Kidney epithelial cell (primary cell): ENCODE data around the gene AKAP7. TPM values are rescaled to one million over a fixed set of nuclear protein-coding genes. Genes with fewer than 3 reads are reported as not detected.

Experiments
- DNase-seq: peaks from one replicate; pipeline ENCODE4 v3.0.0-alpha.2; 2010; ENCODE audit warnings: low read depth
- H3K27me3 ChIP-seq: 2 replicates; pipeline ENCODE4 v1.6.0; 2011; ENCODE audit warnings: low read length; ENCODE audit not compliant: control insufficient read depth, insufficient read depth
- H3K36me3 ChIP-seq: 2 replicates; pipeline ENCODE4 v1.5.1; 2011; ENCODE audit warnings: low read length; ENCODE audit not compliant: control insufficient read depth, insufficient read depth
- H3K4me3 ChIP-seq: 2 replicates; pipeline ENCODE4 v1.5.1; 2011; ENCODE audit warnings: low read depth, mild to moderate bottlenecking, control low read depth, low read length
- CTCF ChIP-seq: IDR thresholded peaks from 2 replicates; pipeline ENCODE4 v1.5.1; 2011; ENCODE audit warnings: mild to moderate bottlenecking, moderate library complexity, low read length, control low read depth, inconsistent platforms; ENCODE audit not compliant: insufficient read depth, poor library complexity, severe bottlenecking
- total RNA-seq: library from RNA; depleted of rRNA; stranded (reverse); fragments of >200 nt; gene quantifications from 2 replicates; pipeline ENCODE4 v1.2.3, GENCODE V29; 2015

Gene AKAP7
- total RNA-seq, 1 donor from 2014 or later = 4.2 TPM

- H3K36me3 ChIP-seq = no peaks in the 10 kb centered on the region
- no peaks in the 10 kb centered on the region for H3K27me3 ChIP-seq
- no peak for TF ChIP-seq CTCF
- DNase-seq = no peak
- H3K4me3 ChIP-seq = no peak overlapping the region
Measured at GRCh38 chr6:131216246-131216645, 81.0 kb downstream of the AKAP7 start.

- TF ChIP-seq CTCF = no peak
- Histone ChIP-seq H3K36me3 (no peaks in the 10 kb centered on the region), H3K27me3 (no peaks in the 10 kb centered on the region), H3K4me3 (no peak overlapping the region)
- DNase-seq = no peak
Measured at GRCh38 chr6:131222773-131223172, 87.5 kb downstream of the AKAP7 start.

GRCh38 chr6:131223416-131223815 is 88.1 kb downstream of the AKAP7 start:
- TF ChIP-seq CTCF = no peak
- no peaks in the 10 kb centered on the region for H3K27me3 ChIP-seq
- H3K36me3 ChIP-seq = no peaks in the 10 kb centered on the region
- DNase-seq = no peak
- no peak overlapping the region for H3K4me3 ChIP-seq

DNA sequence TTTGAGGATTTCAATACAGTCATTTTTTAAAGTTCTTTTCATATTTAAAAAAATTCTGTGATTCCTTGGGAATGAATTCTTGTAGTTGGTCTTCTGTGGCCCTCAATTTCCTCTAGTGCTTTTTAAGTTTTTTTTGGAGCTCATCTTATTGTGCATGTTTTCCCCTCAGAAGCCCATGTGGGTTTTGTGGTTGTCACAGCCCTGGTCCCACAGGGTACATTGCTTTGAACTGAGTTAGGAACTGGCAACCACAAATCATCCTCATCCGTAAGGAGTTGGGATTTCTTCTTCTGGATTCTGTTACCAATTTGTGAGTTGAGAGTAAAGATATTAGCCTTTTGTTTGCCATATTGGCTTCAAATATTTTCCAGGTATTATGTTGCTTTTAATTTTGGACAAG is 89.9 kb downstream of the AKAP7 start:
- Histone ChIP-seq H3K4me3 (no peak overlapping the region), H3K27me3 (no peaks in the 10 kb centered on the region), H3K36me3 (no peaks in the 10 kb centered on the region)
- no peak for TF ChIP-seq CTCF
- DNase-seq = no peak

- no peak for DNase-seq
- no peaks in the 10 kb centered on the region for H3K27me3 ChIP-seq
- no peaks in the 10 kb centered on the region for H3K36me3 ChIP-seq
- TF ChIP-seq CTCF = no peak
- H3K4me3 ChIP-seq = no peak overlapping the region
Measured at GRCh38 chr6:131225959-131226358, 90.7 kb downstream of the AKAP7 start.

DNA sequence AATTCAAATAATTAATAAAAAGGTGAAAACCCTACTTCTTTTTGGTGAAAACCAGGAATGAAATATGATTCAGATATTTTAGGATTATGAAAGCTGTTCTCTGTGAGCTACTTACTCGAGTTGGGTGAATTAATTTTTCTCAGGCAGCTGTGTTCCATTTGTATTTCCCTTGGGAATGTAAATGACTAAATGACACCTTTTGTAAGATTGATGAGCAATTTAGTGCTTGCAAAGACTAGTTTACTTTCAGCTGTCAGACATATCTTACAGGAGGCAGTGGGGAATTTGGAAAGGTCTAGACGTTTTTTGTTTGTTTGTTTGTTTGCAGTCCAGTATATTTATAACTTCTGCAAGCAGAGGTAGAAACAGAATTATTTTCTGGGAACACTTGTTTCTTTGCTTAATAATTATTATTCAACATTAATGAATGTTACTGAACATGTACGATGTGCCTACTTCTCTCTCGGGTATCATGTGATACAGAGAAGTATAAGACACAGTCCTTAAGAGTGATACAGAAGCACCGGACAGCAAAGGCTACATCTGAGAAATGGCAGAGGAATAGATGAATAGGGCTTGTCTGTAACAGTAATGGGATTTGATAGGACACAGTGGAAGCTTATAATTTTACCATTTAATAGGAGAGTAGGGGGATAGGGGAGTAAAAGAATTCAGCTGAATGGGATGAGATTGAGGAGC is 91.3 kb downstream of the AKAP7 start:
- H3K27me3 ChIP-seq = no peaks in the 10 kb centered on the region
- no peaks in the 10 kb centered on the region for H3K36me3 ChIP-seq
- no peak for DNase-seq
- no peak overlapping the region for H3K4me3 ChIP-seq
- TF ChIP-seq CTCF = no peak
